CD4-positive, CD25-positive, alpha-beta regulatory T cell (primary cell): ENCODE results near the gene NPIPA1. TPM values are rescaled to one million over a fixed set of nuclear protein-coding genes. Genes with fewer than 3 reads are reported as not detected.
"Not testable (repeated sequence)": the region's sequence is repeated elsewhere in the genome, so short reads cannot be mapped to it uniquely, and the experiment has no call there.

Source experiments
- ATAC-seq, 2 donors: fragments of 150-1000 bp; cut with Tn5 transposase; one replicate each; pipeline ENCODE4 v1.10.0; 2021; ENCODE audit warnings: low read depth in 2 of 2, moderate number of reproducible peaks in 2 of 2, moderate library complexity in 1 of 2
- DNase-seq, 3 donors: peaks; one replicate each; pipeline versions ENCODE4 v3.0.0 to v3.0.0-alpha.2; 2012 to 2022; ENCODE audit warnings: mixed read lengths in 1 of 3
- H3K27ac ChIP-seq: one replicate; pipeline ENCODE4 v1.7.0; 2013; ENCODE audit warnings: mild to moderate bottlenecking, low read length; ENCODE audit not compliant: insufficient read depth, poor library complexity, severe bottlenecking
- H3K27me3 ChIP-seq: one replicate; pipeline ENCODE4 v1.7.0; 2013; ENCODE audit warnings: low read length; ENCODE audit not compliant: control insufficient read depth, insufficient read depth
- H3K36me3 ChIP-seq: one replicate; pipeline ENCODE4 v1.7.0; 2013; ENCODE audit warnings: mild to moderate bottlenecking, low read length, moderate library complexity; ENCODE audit not compliant: control insufficient read depth, insufficient read depth
- H3K4me1 ChIP-seq: 2 replicates; pipeline ENCODE4 v1.7.0; 2013; ENCODE audit warnings: mild to moderate bottlenecking, low read length; ENCODE audit not compliant: insufficient read depth, control insufficient read depth, poor library complexity, severe bottlenecking
- H3K4me3 ChIP-seq: one replicate; pipeline ENCODE4 v1.7.0; 2013; ENCODE audit warnings: low read depth, mild to moderate bottlenecking, low read length, moderate library complexity
- H3K9me3 ChIP-seq, 2 experiments: 1 replicate in 1 of 2; 2 replicates in 1 of 2; pipeline ENCODE4 v1.7.0; 2013; ENCODE audit warnings: low read length in 2 of 2, mild to moderate bottlenecking in 1 of 2, moderate library complexity in 1 of 2; ENCODE audit not compliant: control insufficient read depth in 2 of 2
- H3K27ac Mint-ChIP-seq, 3 donors: one replicate each; pipeline ENCODE4 v1.8.0; 2020 to 2022; ENCODE audit warnings: mild to moderate bottlenecking in 3 of 3, mixed read lengths in 3 of 3, moderate library complexity in 2 of 3
- H3K27me3 Mint-ChIP-seq: one replicate; pipeline ENCODE4 v1.8.0; 2022; ENCODE audit warnings: mild to moderate bottlenecking, mixed read lengths
- H3K36me3 Mint-ChIP-seq: one replicate; pipeline ENCODE4 v1.8.0; 2020; ENCODE audit warnings: mixed read lengths
- H3K4me1 Mint-ChIP-seq, 4 donors: one replicate each; pipeline ENCODE4 v1.8.0; 2020 to 2022; ENCODE audit warnings: mixed read lengths in 4 of 4, mild to moderate bottlenecking in 1 of 4
- H3K4me3 Mint-ChIP-seq, 4 donors: one replicate each; pipeline ENCODE4 v1.8.0; 2020 to 2022; ENCODE audit warnings: mild to moderate bottlenecking in 4 of 4, mixed read lengths in 4 of 4, moderate library complexity in 3 of 4
- H3K9me3 Mint-ChIP-seq, 7 donors: one replicate each; pipeline ENCODE4 v1.8.0; 2020 to 2022; ENCODE audit warnings: mixed read lengths in 7 of 7, mild to moderate bottlenecking in 3 of 7, moderate library complexity in 2 of 7
- polyA plus RNA-seq, 4 donors: library from polyadenylated mRNA; unstranded; fragments of 300-500 nt; fragmentation: Illumina TruSeq; gene quantifications; one replicate each; pipeline ENCODE4 v1.2.3, GENCODE V29; 2021
- total RNA-seq: library from RNA; stranded (reverse); gene quantifications from one replicate; pipeline ENCODE4 v1.2.3, GENCODE V29; 2022

NPIPA1 gene
- total and polyA plus RNA-seq, 5 donors from 2014 or later: 0.42 to 109 (median 1.7) TPM

DNA sequence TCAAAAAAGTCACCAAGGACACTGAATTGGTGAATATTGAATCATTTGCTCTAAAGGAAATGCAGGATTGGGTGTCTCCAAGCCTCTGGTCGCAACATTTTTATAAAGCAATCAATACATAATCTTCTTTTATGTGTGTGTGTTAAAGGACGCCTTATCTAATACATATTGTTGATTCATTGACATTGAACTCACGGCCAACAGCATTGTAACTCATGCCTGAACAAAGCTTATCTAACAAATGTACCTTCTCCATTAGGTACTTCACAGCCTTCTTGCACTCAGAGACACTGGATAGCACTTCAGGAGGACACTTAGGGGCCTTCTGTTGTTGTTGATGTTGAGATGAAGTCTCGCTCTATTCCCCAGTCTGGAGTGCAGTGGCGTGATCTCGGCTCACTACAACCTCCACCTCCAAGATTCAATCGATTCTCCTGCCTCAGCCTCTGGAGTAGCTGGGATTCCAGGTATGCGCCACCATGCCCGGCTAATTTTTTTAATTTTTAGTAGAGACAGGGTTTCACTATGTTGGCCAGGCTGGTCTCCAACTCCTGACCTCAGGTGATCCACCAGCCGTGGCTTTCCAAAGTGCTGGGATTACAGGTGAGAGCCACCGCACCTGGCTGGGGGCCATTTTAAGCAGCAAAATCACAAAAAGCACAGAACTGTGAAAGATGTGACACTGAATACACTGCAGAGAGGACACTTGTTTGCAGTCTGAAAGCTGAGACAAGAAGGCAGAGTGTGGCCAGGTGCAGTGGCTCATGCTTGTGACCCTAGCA lies 24.4 kb downstream of the NPIPA1 start:
- Mint-ChIP-seq H3K36me3 (no peaks in the 10 kb centered on the region), H3K27ac (no peak overlapping the region), H3K4me1 (no peaks in the 10 kb centered on the region), H3K9me3 (peaks cover 0 to 9% (median 0%) of the 10 kb centered on the region in 7 donors), H3K27me3 (peaks cover 39% of the 10 kb centered on the region), H3K4me3 (no peak overlapping the region)
- no peaks in the 10 kb centered on the region for H3K27me3 ChIP-seq
- ATAC-seq (no peak), DNase-seq (no peak)
- H3K9me3 ChIP-seq: peaks cover 4 to 6% of the 10 kb centered on the region in 2 experiments
- H3K4me1 ChIP-seq: no peaks in the 10 kb centered on the region
- no peak overlapping the region for H3K27ac ChIP-seq
- no peak overlapping the region for H3K4me3 ChIP-seq
- H3K36me3 ChIP-seq: no peaks in the 10 kb centered on the region

DNA sequence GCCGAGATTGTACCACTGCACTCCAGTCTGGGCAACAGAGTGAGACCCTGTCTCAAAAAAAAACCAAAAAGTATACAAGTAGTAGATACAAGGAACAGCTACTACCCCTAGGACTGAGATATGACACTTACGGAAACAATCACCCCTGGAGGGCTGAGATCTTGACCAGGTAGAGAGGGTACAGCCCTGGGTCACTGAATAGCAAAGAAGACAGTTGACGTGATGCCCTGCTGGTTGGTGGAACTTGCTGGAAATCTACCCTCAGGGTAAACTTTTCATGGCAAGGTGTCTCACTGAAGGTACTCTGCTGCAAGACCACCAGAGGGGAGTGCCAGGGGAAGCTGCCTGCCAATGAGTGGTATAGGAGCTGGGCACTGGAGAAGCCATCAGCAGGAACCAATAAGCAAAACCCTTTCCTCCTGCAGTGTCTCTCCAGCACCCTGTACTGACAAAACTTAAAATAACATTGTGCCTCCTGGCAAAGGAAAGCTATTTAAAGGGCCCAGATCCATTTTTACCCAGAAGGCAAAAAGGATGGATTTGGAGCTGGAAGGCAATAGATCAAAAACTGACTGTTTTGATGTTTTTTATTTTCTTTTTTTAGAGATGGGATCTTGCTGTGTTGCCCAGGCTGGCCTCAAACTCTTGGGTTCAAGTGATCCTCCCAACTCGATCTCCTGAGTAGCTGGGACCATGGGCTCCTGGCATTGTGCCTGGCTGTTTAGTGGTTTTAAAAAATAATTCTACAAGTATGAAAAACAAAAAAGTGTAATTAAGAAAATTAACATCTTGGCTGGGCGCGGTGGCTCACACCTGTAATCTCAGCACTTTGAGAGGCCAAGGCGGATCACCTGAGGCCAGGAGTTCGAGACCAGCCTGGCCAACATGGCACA lies 26.3 kb downstream of the NPIPA1 start:
- no peak for ATAC-seq

DNA sequence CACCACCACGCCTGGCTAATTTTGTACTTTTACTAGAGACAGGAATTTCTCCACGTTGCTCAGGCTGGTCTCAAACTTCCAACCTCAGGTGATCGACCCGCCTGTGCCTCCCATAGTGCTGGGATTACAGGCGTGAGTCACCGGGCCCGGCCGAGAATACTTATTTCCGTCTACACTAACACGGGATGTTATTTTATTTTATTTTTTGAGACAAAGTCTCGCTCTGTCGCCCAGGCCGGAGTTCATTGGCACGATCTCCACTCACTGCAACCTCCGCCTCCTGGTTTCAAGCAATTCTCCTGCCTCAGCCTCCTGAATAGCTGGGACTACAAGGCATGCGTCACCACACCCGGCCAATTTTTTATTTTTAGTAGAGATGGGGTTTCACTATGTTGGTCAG lies 28.1 kb downstream of the NPIPA1 start:
- ATAC-seq: no peak
- no peak overlapping the region for H3K27ac ChIP-seq
- DNase-seq: no peak
- no peaks in the 10 kb centered on the region for H3K36me3 Mint-ChIP-seq
- no peak overlapping the region for H3K27ac Mint-ChIP-seq
- no peak overlapping the region for H3K4me3 ChIP-seq
- no peaks in the 10 kb centered on the region for H3K27me3 ChIP-seq
- H3K27me3 Mint-ChIP-seq: peaks cover 37% of the 10 kb centered on the region
- H3K9me3 ChIP-seq: peaks cover 4 to 6% of the 10 kb centered on the region in 2 experiments
- no peaks in the 10 kb centered on the region for H3K4me1 Mint-ChIP-seq
- peaks cover 0 to 9% (median 0%) of the 10 kb centered on the region in 7 donors for H3K9me3 Mint-ChIP-seq
- no peaks in the 10 kb centered on the region for H3K36me3 ChIP-seq
- H3K4me1 ChIP-seq: no peaks in the 10 kb centered on the region
- no peak overlapping the region for H3K4me3 Mint-ChIP-seq

More for the DNA sequence above, 26.3 kb downstream of the NPIPA1 start:
- H3K9me3 Mint-ChIP-seq: peaks cover 0 to 9% (median 0%) of the 10 kb centered on the region in 7 donors
- H3K27ac Mint-ChIP-seq: no peak overlapping the region
- H3K27me3 Mint-ChIP-seq: peaks cover 37% of the 10 kb centered on the region
- H3K36me3 Mint-ChIP-seq: no peaks in the 10 kb centered on the region
- no peak overlapping the region for H3K4me3 Mint-ChIP-seq
- Histone ChIP-seq H3K27me3 (no peaks in the 10 kb centered on the region), H3K4me1 (no peaks in the 10 kb centered on the region), H3K9me3 (peaks cover 4 to 6% of the 10 kb centered on the region in 2 experiments), H3K27ac (no peak overlapping the region), H3K4me3 (no peak overlapping the region), H3K36me3 (no peaks in the 10 kb centered on the region)
- no peaks in the 10 kb centered on the region for H3K4me1 Mint-ChIP-seq
- peak in 1 of 3 donors; percentile 7 for DNase-seq

DNA sequence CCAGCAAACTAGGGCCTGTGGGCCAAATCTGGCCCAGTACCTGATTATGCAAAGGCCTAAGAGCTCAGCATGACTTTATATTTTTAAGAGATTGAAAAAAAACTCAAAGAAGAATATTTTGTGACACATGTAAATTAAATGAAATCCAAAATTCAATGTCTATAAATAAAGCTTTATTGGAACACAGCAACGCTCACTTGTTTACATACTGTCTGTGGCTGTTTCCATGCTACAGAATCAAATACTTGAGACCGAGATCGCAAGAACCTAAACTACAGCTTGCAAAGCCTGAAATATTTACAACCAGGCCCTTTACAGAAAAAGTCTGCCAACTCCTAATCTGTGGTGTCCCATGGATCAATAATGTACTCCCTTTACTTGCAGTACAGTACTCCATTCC lies 32.6 kb downstream of the NPIPA1 start:
- ATAC-seq, H3K27ac Mint-ChIP-seq: not testable (repeated sequence)

DNA sequence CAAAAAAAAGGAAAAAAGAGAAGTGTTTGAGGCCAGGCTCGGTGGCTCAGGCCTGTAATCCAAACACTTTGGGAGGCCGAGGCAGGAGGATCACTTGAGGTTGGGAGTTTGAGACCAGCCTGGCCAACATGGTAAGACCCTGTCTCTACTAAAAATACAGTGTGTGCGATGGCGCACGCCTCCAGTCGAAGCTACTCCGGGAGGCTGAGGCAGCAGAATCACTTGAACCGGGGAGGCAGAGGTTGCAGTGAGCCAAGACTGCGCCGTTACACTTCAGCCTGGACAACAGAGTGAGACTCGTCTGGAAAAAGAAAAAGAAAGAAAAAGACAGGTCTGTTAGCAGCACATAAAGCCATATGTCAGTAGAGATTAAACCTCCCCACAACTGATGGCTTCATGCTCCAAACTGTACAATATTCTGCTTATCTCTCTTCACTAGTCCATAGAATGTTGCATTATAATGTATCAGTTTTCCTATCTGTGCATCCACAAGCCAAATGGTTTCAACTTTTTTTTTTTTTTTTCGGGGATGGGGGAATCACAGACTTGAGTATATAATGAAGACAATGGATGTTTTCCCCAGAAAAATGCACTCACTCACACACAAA lies 34.5 kb downstream of the NPIPA1 start:
- peaks cover 0 to 16% (median 8%) of the 10 kb centered on the region in 4 donors for H3K4me1 Mint-ChIP-seq
- H3K36me3 Mint-ChIP-seq, H3K27ac Mint-ChIP-seq, H3K27me3 ChIP-seq, H3K36me3 ChIP-seq, ATAC-seq, H3K9me3 Mint-ChIP-seq, H3K4me3 ChIP-seq, DNase-seq, H3K9me3 ChIP-seq, H3K27ac ChIP-seq: not testable (repeated sequence)
- H3K27me3 Mint-ChIP-seq: peaks cover 15% of the 10 kb centered on the region
- peak overlapping the region in 2 of 4 donors; percentile 22 to 57 for H3K4me3 Mint-ChIP-seq
- peaks cover 11% of the 10 kb centered on the region for H3K4me1 ChIP-seq

More for the DNA sequence above, 32.6 kb downstream of the NPIPA1 start:
- not testable (repeated sequence) for DNase-seq, H3K9me3 Mint-ChIP-seq, H3K4me1 ChIP-seq, H3K9me3 ChIP-seq, H3K36me3 Mint-ChIP-seq, H3K4me3 ChIP-seq, H3K4me1 Mint-ChIP-seq, H3K27me3 ChIP-seq, H3K27ac ChIP-seq, H3K36me3 ChIP-seq
- peak overlapping the region in 1 of 4 donors; percentile 11 for H3K4me3 Mint-ChIP-seq
- peaks cover 23% of the 10 kb centered on the region for H3K27me3 Mint-ChIP-seq

DNA sequence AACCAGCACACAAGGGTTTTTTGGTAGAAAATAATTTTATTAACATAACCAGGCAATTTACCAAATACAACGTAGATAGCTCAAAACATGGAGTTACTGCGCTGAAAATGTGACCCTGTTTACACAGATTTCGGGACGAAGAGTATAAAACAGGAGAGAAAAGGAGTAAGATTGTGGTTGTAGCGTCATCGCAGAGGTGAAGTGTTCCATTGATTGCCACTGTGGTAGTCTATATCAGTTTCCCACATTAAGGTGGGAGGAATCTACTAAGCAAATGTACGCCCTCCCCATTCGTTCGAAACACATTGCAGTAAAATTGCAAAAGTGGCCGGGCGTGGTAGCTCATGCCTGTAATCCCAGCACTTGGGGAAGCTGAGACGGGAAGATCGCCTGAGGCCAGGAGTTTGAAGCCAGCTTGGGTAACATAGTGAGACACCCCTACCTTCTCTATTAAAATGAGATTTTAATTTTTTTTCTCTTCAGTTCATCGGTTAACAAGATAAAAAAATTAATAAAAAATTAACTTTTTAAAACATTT lies 36.6 kb downstream of the NPIPA1 start:
- not testable (repeated sequence) for H3K36me3 ChIP-seq, DNase-seq, H3K27me3 ChIP-seq, H3K9me3 ChIP-seq, H3K27me3 Mint-ChIP-seq, ATAC-seq, H3K9me3 Mint-ChIP-seq, H3K36me3 Mint-ChIP-seq
- H3K4me3 ChIP-seq: peak overlapping the region; percentile 80
- H3K4me1 ChIP-seq: peaks cover 11% of the 10 kb centered on the region
- H3K27ac Mint-ChIP-seq: peak overlapping the region in 1 of 3 donors; percentile 94
- peak overlapping the region; percentile 86 for H3K27ac ChIP-seq
- peaks cover 0 to 28% (median 16%) of the 10 kb centered on the region in 4 donors for H3K4me1 Mint-ChIP-seq
- H3K4me3 Mint-ChIP-seq: peak overlapping the region; percentile 62 to 95 (median 92)

DNA sequence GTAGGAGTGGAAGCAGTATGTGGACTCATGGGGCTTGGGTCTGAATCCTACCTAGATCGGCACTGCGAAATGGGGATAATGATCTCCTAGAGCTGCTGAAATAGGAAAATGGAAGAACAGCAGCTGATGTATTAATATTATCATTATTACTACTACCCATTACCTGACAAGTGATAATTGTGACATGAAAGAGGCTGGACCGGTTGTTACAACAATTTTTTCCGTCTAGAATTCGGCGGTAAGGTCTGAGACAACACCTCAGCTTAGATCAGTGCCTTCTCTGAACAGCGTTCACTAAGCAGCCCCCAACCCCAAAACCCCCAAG lies 37.0 kb downstream of the NPIPA1 start:
- H3K27me3 ChIP-seq, H3K9me3 Mint-ChIP-seq, H3K36me3 ChIP-seq, H3K36me3 Mint-ChIP-seq, H3K9me3 ChIP-seq, H3K27me3 Mint-ChIP-seq, ATAC-seq: not testable (repeated sequence)
- H3K4me1 Mint-ChIP-seq: peaks cover 0 to 32% (median 17%) of the 10 kb centered on the region in 4 donors
- Histone ChIP-seq H3K4me3 (peak overlapping the region; percentile 80), H3K4me1 (peaks cover 11% of the 10 kb centered on the region), H3K27ac (peak overlapping the region; percentile 86)
- peak overlapping the region; percentile 43 to 97 (median 94) for H3K27ac Mint-ChIP-seq
- H3K4me3 Mint-ChIP-seq: peak overlapping the region; percentile 89 to 95 (median 94)
- peak in 1 of 3 donors; percentile 84 for DNase-seq
